Smooth muscle cell (in vitro differentiated cells): ENCODE results near the gene GPM6B. TPM values are rescaled to one million over a fixed set of nuclear protein-coding genes. Genes with fewer than 3 reads are reported as not detected.

Experiments
- DNase-seq: peaks from one replicate; lab custom pipeline; 2025; ENCODE audit not compliant: unreplicated experiment; lab: John Stamatoyannopoulos, UW
- H2AFZ ChIP-seq: fragments of 200-600 bp; sonication (generic); 2 replicates; pipeline ENCODE4 v1.6.0; 2016; ENCODE audit warnings: antibody characterized with exemption, low read depth, mild to moderate bottlenecking
- H3F3A ChIP-seq: fragments of 200-600 bp; sonication (generic); 2 replicates; pipeline ENCODE4 v1.6.0; 2017; ENCODE audit warnings: antibody characterized with exemption, low read depth
- H3K27ac ChIP-seq: fragments of 200-600 bp; sonication (generic); 2 replicates; pipeline ENCODE4 v1.5.1; 2016; ENCODE audit warnings: low read depth, mild to moderate bottlenecking
- H3K27me3 ChIP-seq: fragments of 200-600 bp; sonication (generic); 2 replicates; pipeline ENCODE4 v1.6.1; 2016; ENCODE audit warnings: low read depth, mild to moderate bottlenecking
- H3K36me3 ChIP-seq: fragments of 200-600 bp; sonication (generic); 2 replicates; pipeline ENCODE4 v1.5.1; 2016; ENCODE audit warnings: low read depth
- H3K4me1 ChIP-seq: fragments of 200-600 bp; sonication (generic); 2 replicates; pipeline ENCODE4 v1.5.1; 2016; ENCODE audit warnings: low read depth
- H3K4me2 ChIP-seq: fragments of 200-600 bp; sonication (generic); 2 replicates; pipeline ENCODE4 v1.6.0; 2016; ENCODE audit warnings: mild to moderate bottlenecking
- H3K4me3 ChIP-seq: fragments of 200-600 bp; sonication (generic); 2 replicates; pipeline ENCODE4 v1.5.1; 2016; ENCODE audit warnings: mild to moderate bottlenecking
- H3K79me2 ChIP-seq: fragments of 200-600 bp; sonication (generic); 2 replicates; pipeline ENCODE4 v1.6.0; 2016; ENCODE audit warnings: low read depth, mild to moderate bottlenecking
- H3K9ac ChIP-seq: fragments of 200-600 bp; sonication (generic); 2 replicates; pipeline ENCODE4 v1.6.0; 2016; ENCODE audit warnings: low read depth
- H3K9me3 ChIP-seq: fragments of 200-600 bp; sonication (generic); replicated peaks from 2 replicates; pipeline ENCODE4 v1.5.1; 2016; ENCODE audit warnings: low read depth
- H4K20me1 ChIP-seq: fragments of 200-600 bp; sonication (generic); 2 replicates; pipeline ENCODE4 v1.6.0; 2016; ENCODE audit warnings: low read depth
- WGBS: methylation state at CpG from one replicate; pipeline ENCODE4 v1.1.7; 2016; ENCODE audit warnings: low lambda C conversion rate; 5-methylcytosine and 5-hydroxymethylcytosine counted together
- polyA plus RNA-seq: library from polyadenylated mRNA; unstranded; fragments of >200 nt; fragmentation: Nextera tagmentation; extraction: Ambion mirVana; gene quantifications from 2 replicates; pipeline ENCODE4 v1.2.1, GENCODE V29; 2016
- total RNA-seq: library from RNA; depleted of rRNA; stranded (reverse); fragments of >200 nt; gene quantifications from 2 replicates; pipeline ENCODE4 v1.2.3, GENCODE V29; 2014
- TF ChIP-seq, protein P1 (sequence below): fragments of 200-600 bp; sonication (generic); IDR thresholded peaks from 2 replicates; pipeline ENCODE4 v1.5.1; 2017; ENCODE audit warnings: borderline replicate concordance, mild to moderate bottlenecking, antibody characterized with exemption; ENCODE audit not compliant: insufficient read depth, poor library complexity, severe bottlenecking

Gene GPM6B
- total and polyA plus RNA-seq, 2 experiments from 2014 or later = 17.1 to 33.4 TPM

DNA sequence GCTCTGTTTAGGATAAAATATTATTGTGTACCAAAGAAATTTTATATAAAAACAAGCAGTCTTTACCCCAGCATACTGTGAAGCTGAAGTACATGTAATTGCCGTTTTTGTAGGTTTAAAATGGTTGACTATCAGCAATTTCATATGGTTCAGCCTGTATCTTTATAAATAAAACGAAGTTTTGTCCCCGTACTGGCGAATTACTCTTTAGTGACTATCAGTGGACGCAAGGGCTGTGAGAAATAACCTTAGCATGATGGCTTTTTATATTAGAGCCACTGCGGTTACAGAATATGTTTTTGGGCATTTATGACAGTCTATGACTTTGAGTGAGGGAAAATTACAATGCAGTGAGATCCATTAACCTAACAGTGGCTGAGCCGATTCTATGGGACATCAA lies 1.2 kb downstream of the GPM6B start:
- Histone ChIP-seq H3K27ac (no peak overlapping the region), H3F3A (no peaks in the 10 kb centered on the region), H3K4me2 (no peak overlapping the region), H3K4me3 (no peak overlapping the region), H4K20me1 (no peaks in the 10 kb centered on the region), H2AFZ (no peak overlapping the region), H3K79me2 (no peaks in the 10 kb centered on the region), H3K9ac (no peak overlapping the region), H3K4me1 (peaks cover 7% of the 10 kb centered on the region), H3K9me3 (peaks cover 3% of the 10 kb centered on the region), H3K27me3 (no peaks in the 10 kb centered on the region), H3K36me3 (no peaks in the 10 kb centered on the region)
- no peak for DNase-seq
- TF ChIP-seq, protein P1, sequence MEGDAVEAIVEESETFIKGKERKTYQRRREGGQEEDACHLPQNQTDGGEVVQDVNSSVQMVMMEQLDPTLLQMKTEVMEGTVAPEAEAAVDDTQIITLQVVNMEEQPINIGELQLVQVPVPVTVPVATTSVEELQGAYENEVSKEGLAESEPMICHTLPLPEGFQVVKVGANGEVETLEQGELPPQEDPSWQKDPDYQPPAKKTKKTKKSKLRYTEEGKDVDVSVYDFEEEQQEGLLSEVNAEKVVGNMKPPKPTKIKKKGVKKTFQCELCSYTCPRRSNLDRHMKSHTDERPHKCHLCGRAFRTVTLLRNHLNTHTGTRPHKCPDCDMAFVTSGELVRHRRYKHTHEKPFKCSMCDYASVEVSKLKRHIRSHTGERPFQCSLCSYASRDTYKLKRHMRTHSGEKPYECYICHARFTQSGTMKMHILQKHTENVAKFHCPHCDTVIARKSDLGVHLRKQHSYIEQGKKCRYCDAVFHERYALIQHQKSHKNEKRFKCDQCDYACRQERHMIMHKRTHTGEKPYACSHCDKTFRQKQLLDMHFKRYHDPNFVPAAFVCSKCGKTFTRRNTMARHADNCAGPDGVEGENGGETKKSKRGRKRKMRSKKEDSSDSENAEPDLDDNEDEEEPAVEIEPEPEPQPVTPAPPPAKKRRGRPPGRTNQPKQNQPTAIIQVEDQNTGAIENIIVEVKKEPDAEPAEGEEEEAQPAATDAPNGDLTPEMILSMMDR = no peak
- WGBS = 79% methylated on average over 7 of the region's 7 CpGs

DNA sequence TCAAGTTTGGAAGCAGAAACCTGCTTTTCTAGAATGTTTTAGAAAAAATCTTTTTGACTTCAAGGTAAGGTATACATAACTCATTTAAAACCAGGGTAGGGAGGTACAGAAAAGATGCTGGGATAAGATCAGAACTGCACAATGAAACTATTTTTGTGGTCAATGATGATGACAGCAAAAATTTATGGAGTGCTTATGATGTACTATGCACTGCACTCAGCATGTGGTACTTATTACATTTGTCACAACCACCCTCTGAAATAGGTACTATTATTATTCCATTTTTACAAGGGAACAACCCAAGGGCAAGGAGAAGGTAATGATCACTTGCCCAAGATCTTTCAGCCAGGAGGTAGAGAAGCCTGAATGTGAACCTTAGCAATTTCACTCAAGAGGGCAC lies 8.0 kb downstream of the GPM6B start:
- Histone ChIP-seq H3K4me2 (no peak overlapping the region), H3K27ac (no peak overlapping the region), H2AFZ (no peak overlapping the region), H3F3A (no peaks in the 10 kb centered on the region), H3K9me3 (no peaks in the 10 kb centered on the region), H3K9ac (no peak overlapping the region), H3K4me3 (no peak overlapping the region), H3K36me3 (no peaks in the 10 kb centered on the region), H3K79me2 (no peaks in the 10 kb centered on the region), H3K4me1 (no peaks in the 10 kb centered on the region), H4K20me1 (no peaks in the 10 kb centered on the region), H3K27me3 (no peaks in the 10 kb centered on the region)
- DNase-seq = no peak
- TF ChIP-seq, protein P1 = no peak

DNA sequence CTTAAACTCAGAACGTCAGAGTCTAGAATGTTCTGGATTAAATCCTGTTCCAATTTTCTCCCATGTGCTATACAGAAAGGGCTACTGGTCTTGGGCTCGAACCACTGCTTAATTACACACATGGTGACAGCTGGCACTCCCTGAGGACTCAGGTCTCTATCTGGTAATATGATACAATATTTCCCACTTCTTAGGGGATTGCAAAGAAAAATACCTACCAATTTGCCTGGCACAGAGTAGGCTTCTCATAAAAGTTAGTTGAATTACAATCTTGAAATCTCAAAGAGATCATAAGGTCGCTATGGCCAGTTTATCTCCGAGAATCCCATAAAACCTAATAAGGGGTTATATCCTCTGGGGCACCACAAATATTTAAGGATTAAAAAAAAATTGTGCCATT lies 8.6 kb downstream of the GPM6B start:
- H3K4me2 ChIP-seq = no peak overlapping the region
- H3K4me3 ChIP-seq = no peak overlapping the region
- H3K9ac ChIP-seq = no peak overlapping the region
- TF ChIP-seq, protein P1 = no peak
- 45% methylated on average over 4 of the region's 4 CpGs for WGBS
- no peaks in the 10 kb centered on the region for H3K79me2 ChIP-seq
- H3K27ac ChIP-seq = no peak overlapping the region
- H2AFZ ChIP-seq = no peak overlapping the region
- H3K27me3 ChIP-seq = no peaks in the 10 kb centered on the region
- no peaks in the 10 kb centered on the region for H3F3A ChIP-seq
- H3K9me3 ChIP-seq = no peaks in the 10 kb centered on the region
- no peaks in the 10 kb centered on the region for H3K36me3 ChIP-seq
- H4K20me1 ChIP-seq = no peaks in the 10 kb centered on the region
- no peaks in the 10 kb centered on the region for H3K4me1 ChIP-seq
- DNase-seq = no peak

DNA sequence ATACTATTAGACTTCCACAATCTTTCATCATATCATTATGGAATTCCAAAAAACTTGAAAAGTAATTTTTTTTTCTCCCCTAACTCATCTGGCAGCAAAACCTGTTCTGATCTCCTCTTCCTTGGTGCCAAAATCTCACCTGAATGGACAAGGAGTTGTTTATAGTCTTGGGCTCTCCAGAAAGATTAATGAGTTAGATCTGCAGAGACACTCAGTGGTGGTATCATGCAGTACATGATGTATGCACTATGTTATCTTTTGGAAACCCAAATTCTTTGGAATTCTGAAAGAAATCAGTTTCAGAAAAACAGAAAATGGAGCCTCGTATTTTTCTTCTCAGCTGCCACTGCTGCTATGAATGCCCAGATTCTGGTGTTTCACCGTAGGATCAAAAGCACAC lies 11.7 kb downstream of the GPM6B start:
- Histone ChIP-seq H3K4me3 (no peak overlapping the region), H4K20me1 (no peaks in the 10 kb centered on the region), H3K27me3 (no peaks in the 10 kb centered on the region), H3F3A (no peaks in the 10 kb centered on the region), H3K9ac (no peak overlapping the region), H3K27ac (no peak overlapping the region), H2AFZ (no peak overlapping the region), H3K36me3 (no peaks in the 10 kb centered on the region), H3K9me3 (no peaks in the 10 kb centered on the region), H3K4me2 (no peak overlapping the region), H3K4me1 (no peaks in the 10 kb centered on the region), H3K79me2 (no peaks in the 10 kb centered on the region)
- DNase-seq = no peak
- TF ChIP-seq, protein P1 = no peak
- 69% methylated on average over 2 of the region's 2 CpGs for WGBS
